HCT116 (cell line): ENCODE data around the gene DPY19L3. TPM values are rescaled to one million over a fixed set of nuclear protein-coding genes. Genes with fewer than 3 reads are reported as not detected.

Experiments
- ATAC-seq: fragments of 200-7000 bp; cut with Tn5 transposase; 2 replicates; pipeline ENCODE4 v1.9.1; 2020; ENCODE audit warnings: mild to moderate bottlenecking, moderate library complexity
- BruUV-seq: library from RNA; stranded (reverse); fragments of 400-500 nt; replicated peaks from 2 replicates; lab custom pipeline; 2021; lab: Mats Ljungman, UMichigan
- CTCF ChIA-PET: fragments of 300-600 bp; sonication (Branson Sonifier 250); formaldehyde crosslinking; loops from one replicate; lab custom pipeline; 2021; ENCODE audit warnings: antibody characterized with exemption; lab: Charles Lee
- POLR2A ChIA-PET: fragments of 300-600, 350-600 bp; sonication (Branson Sonifier 250); formaldehyde crosslinking; loops from one replicate; lab custom pipeline; 2021; ENCODE audit warnings: antibody characterized with exemption; lab: Charles Lee
- RAD21 ChIA-PET, 2 experiments: fragments of 300-600 bp; sonication (Branson Sonifier 250); formaldehyde crosslinking; loops; one replicate each; lab custom pipeline; 2023; ENCODE audit warnings: low total read pairs in 2 of 2; ENCODE audit not compliant: uncharacterized antibody in 2 of 2, unreplicated experiment in 2 of 2, low non-redundant PET in 1 of 2; lab: Charles Lee
- DNase-seq: peaks from one replicate; pipeline ENCODE4 v3.0.0-alpha.2; 2010; ENCODE audit warnings: low read depth, low spot score
- H2AFZ ChIP-seq: fragments of 200-600 bp; shearing (Covaris generic), sonication (generic); 2 replicates; pipeline ENCODE4 v1.6.1; 2017; ENCODE audit warnings: low read depth, mixed run types, mixed read lengths, antibody characterized with exemption, low read length; ENCODE audit not compliant: poor library complexity, severe bottlenecking
- H3K27ac ChIP-seq: 2 replicates; pipeline ENCODE4 v1.5.1; 2012; ENCODE audit warnings: low read depth, low read length
- H3K27me3 ChIP-seq: fragments of 200-600 bp; sonication (generic); 2 replicates; pipeline ENCODE4 v1.6.1; 2016; ENCODE audit warnings: mixed run types, low read length, mixed read lengths; ENCODE audit not compliant: insufficient read depth
- H3K36me3 ChIP-seq, 2 experiments: fragments of 200-500 bp in 1 of 2; fragments of 200-600 bp in 1 of 2; sonication (Bioruptor generic) in 1 of 2; sonication (generic) in 1 of 2; 2 replicates each; pipeline versions ENCODE4 v1.5.1 to v1.6.1; 2014 to 2016; ENCODE audit warnings: low read length in 2 of 2, inconsistent platforms in 1 of 2, mixed read lengths in 1 of 2, mixed run types in 1 of 2; ENCODE audit not compliant: insufficient read depth in 2 of 2, control insufficient read depth in 1 of 2
- H3K4me1 ChIP-seq, 2 experiments: fragments of 200-600 bp in 1 of 2; sonication (generic) in 1 of 2; 2 replicates each; pipeline versions ENCODE4 v1.5.1 to v1.6.1; 2012 to 2017; ENCODE audit warnings: low read length in 2 of 2, inconsistent platforms in 1 of 2, mild to moderate bottlenecking in 1 of 2, mixed read lengths in 1 of 2, mixed run types in 1 of 2, moderate library complexity in 1 of 2; ENCODE audit not compliant: insufficient read depth in 2 of 2, control insufficient read depth in 1 of 2
- H3K4me2 ChIP-seq: fragments of 200-600 bp; sonication (generic); 2 replicates; pipeline ENCODE4 v1.6.1; 2017; ENCODE audit warnings: mixed run types, low read length, mixed read lengths
- H3K4me3 ChIP-seq, 2 experiments: fragments of 200-600 bp in 1 of 2; sonication (generic) in 1 of 2; replicated peaks in 1 of 2; 2 replicates each; pipeline ENCODE4 v1.5.1; 2011 to 2016; ENCODE audit warnings: low read length in 2 of 2, control low read depth in 1 of 2, low read depth in 1 of 2, mild to moderate bottlenecking in 1 of 2, mixed read lengths in 1 of 2, mixed run types in 1 of 2
- H3K79me2 ChIP-seq: fragments of 200-600 bp; sonication (generic); 2 replicates; pipeline ENCODE4 v1.6.1; 2017; ENCODE audit warnings: mild to moderate bottlenecking, mixed run types, low read length, moderate library complexity, mixed read lengths; ENCODE audit not compliant: insufficient read depth
- H3K9ac ChIP-seq: fragments of 200-600 bp; sonication (generic); 2 replicates; pipeline ENCODE4 v1.6.1; 2016; ENCODE audit warnings: low read length, mixed read lengths
- H3K9me2 ChIP-seq: fragments of 200-600 bp; sonication (generic), shearing (Covaris generic); 2 replicates; pipeline ENCODE4 v1.6.1; 2017; ENCODE audit warnings: mixed run types, mild to moderate bottlenecking, moderate library complexity; ENCODE audit not compliant: insufficient read depth
- H3K9me3 ChIP-seq, 2 experiments: fragments of 200-500 bp in 1 of 2; fragments of 200-600 bp in 1 of 2; sonication (Bioruptor generic) in 1 of 2; sonication (generic) in 1 of 2; 2 replicates each; pipeline ENCODE4 v1.6.1; 2014 to 2017; ENCODE audit warnings: low read length in 2 of 2, mixed read lengths in 2 of 2, inconsistent platforms in 1 of 2, low read depth in 1 of 2, mild to moderate bottlenecking in 1 of 2, mixed run types in 1 of 2, moderate library complexity in 1 of 2; ENCODE audit not compliant: control insufficient read depth in 1 of 2, insufficient read depth in 1 of 2
- H4K20me1 ChIP-seq: fragments of 200-600 bp; sonication (generic), shearing (Covaris generic); 2 replicates; pipeline ENCODE4 v1.6.1; 2017; ENCODE audit warnings: mixed run types, mild to moderate bottlenecking, moderate library complexity; ENCODE audit not compliant: insufficient read depth
- CBX3 ChIP-seq: IDR thresholded peaks from 2 replicates; pipeline ENCODE4 v1.6.1; 2012; ENCODE audit warnings: low read depth
- EGR1 ChIP-seq: IDR thresholded peaks from 2 replicates; pipeline ENCODE4 v1.6.1; 2012; ENCODE audit warnings: low read depth
- EZH2phosphoT487 ChIP-seq: fragments of 200-600 bp; IDR thresholded peaks from 2 replicates; pipeline ENCODE4 v1.6.1; 2018; ENCODE audit warnings: antibody characterized with exemption, borderline replicate concordance
- FOSL1 ChIP-seq: IDR thresholded peaks from 2 replicates; pipeline ENCODE4 v1.6.1; 2012; ENCODE audit warnings: low read depth
- POLR2A ChIP-seq: IDR thresholded peaks from 2 replicates; pipeline ENCODE4 v1.7.0; 2011; ENCODE audit warnings: borderline replicate concordance; ENCODE audit not compliant: insufficient read depth, insufficient read length; ENCODE audit errors: extremely low read depth
- POLR2AphosphoS5 ChIP-seq: IDR thresholded peaks from 2 replicates; pipeline ENCODE4 v1.6.1; 2011; ENCODE audit warnings: mild to moderate bottlenecking, low read depth, low read length, moderate library complexity
- RAD21 ChIP-seq: IDR thresholded peaks from 2 replicates; pipeline ENCODE4 v1.6.1; 2012; ENCODE audit warnings: low read depth, mild to moderate bottlenecking
- SIN3A ChIP-seq: IDR thresholded peaks from 2 replicates; pipeline ENCODE4 v1.6.1; 2012; ENCODE audit warnings: low read depth
- SP1 ChIP-seq: IDR thresholded peaks from 2 replicates; pipeline ENCODE4 v1.6.1; 2012; ENCODE audit warnings: low read depth
- SRF ChIP-seq: IDR thresholded peaks from 2 replicates; pipeline ENCODE4 v1.6.1; 2012; ENCODE audit warnings: low read depth
- TCF7L2 ChIP-seq: IDR thresholded peaks from 2 replicates; pipeline ENCODE4 v1.7.0; 2011; ENCODE audit warnings: borderline replicate concordance, inconsistent platforms; ENCODE audit not compliant: insufficient read depth, insufficient read length; ENCODE audit errors: extremely low read depth
- intact Hi-C: fragments of 100-400 bp; cut with micrococcal nuclease; formaldehyde crosslinking; loops from 2 replicates; pipeline ENCODE4 v1.10.0; 2022
- total RNA-seq: library from RNA; stranded (reverse); gene quantifications from one replicate; pipeline ENCODE4 v1.2.1, GENCODE V29; 2021; ENCODE audit not compliant: unreplicated experiment
- TF ChIP-seq, protein P1 (sequence below): IDR thresholded peaks from 2 replicates; pipeline ENCODE4 v1.6.1; 2011; ENCODE audit warnings: mild to moderate bottlenecking, low read length, moderate library complexity; ENCODE audit not compliant: insufficient replicate concordance; ENCODE audit errors: extremely low read depth
- TF ChIP-seq, protein P2 (sequence below), 3 experiments: fragments of 200-600 bp in 1 of 3; sonication (generic) in 1 of 3; IDR thresholded peaks in 2 of 3; conservative IDR thresholded peaks in 1 of 3; 2 replicates each; pipeline ENCODE4 v1.5.1; 2012 to 2017; ENCODE audit warnings: low read depth in 2 of 3, low read length in 2 of 3, antibody characterized with exemption in 1 of 3, borderline replicate concordance in 1 of 3, control low read depth in 1 of 3, mild to moderate bottlenecking in 1 of 3, mixed read lengths in 1 of 3, mixed run types in 1 of 3, moderate library complexity in 1 of 3; ENCODE audit not compliant: insufficient read depth in 1 of 3

Gene DPY19L3
- total RNA-seq, 1 experiment from 2014 or later: 14.5 TPM

DNA sequence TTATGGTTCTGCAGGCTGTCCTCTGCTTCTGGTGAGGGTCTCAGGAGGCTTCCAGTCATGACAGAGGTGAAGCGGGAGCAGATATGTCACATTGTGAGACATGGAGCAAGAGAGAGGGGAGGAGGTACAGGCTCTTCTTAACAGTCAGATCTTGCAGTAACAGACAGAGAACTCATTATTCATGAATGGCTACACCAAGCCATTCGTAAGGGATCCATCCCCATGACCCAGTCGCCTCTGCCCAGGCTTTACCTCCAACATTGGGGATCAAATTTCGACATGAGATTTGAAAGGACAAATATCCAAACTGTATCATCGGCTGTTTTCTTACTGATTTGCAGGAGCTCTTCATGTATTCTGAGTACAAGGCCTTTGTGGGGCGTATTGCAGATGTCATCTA is 38.5 kb upstream of the DPY19L3 start:
- Histone ChIP-seq H3K36me3 (peaks cover 8 to 20% of the 10 kb centered on the region in 2 experiments), H3K27ac (no peak overlapping the region), H3K27me3 (no peaks in the 10 kb centered on the region), H3K9me3 (no peaks in the 10 kb centered on the region), H3K9me2 (no peaks in the 10 kb centered on the region), H3K4me3 (no peak overlapping the region), H3K4me2 (no peak overlapping the region), H3K9ac (no peak overlapping the region), H2AFZ (no peak overlapping the region), H3K79me2 (peaks cover 92% of the 10 kb centered on the region), H3K4me1 (peaks cover 2% of the 10 kb centered on the region in 2 experiments; a peak in 3 of 4 replicates), H4K20me1 (no peaks in the 10 kb centered on the region; the same call in 1 of the 2 replicates)
- ATAC-seq: no peak
- TF ChIP-seq EGR1 (no peak), SP1 (no peak), EZH2phosphoT487 (no peak), RAD21 (no peak)
- ChIA-PET POLR2A (no interaction called here), RAD21 (no interaction called here), CTCF (no interaction called here)
- no peak for DNase-seq
- intact Hi-C loops: no loop called here
- BruUV-seq: no TSS peak

DNA sequence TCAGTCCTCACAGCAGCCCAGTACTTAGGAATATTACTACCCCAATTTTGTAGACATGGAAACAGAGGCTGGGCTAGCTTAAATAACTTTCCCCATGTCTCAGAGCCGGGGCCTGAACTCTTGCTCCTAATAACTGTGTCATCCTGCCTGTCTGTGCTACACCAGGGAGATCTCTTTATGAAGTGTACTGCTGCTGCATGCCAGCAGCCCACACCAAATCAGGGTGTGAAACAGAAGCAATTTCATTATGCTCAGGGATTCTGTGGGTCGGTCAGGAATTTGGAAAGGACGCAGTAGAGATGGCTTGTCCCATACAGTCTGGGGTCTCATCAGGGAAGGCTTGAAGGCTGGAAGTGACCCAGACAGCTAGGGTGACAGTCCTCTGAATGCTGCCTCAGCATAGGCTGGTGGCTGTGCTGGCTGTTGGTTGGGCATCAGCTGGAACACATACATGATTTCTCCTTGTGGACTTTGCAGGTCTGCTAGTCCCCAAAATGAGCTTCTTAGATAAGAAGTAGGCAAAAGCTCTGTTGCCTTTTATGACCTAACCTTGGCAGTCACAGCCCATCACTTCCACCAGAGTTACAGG is 37.5 kb upstream of the DPY19L3 start:
- Histone ChIP-seq H3K79me2 (peaks cover 89% of the 10 kb centered on the region), H2AFZ (no peak overlapping the region), H4K20me1 (no peaks in the 10 kb centered on the region; the same call in 1 of the 2 replicates), H3K27me3 (no peaks in the 10 kb centered on the region), H3K36me3 (peaks cover 4 to 24% of the 10 kb centered on the region in 2 experiments), H3K9me2 (no peaks in the 10 kb centered on the region), H3K4me1 (peaks cover 11 to 12% of the 10 kb centered on the region in 2 experiments), H3K9me3 (no peaks in the 10 kb centered on the region), H3K27ac (no peak overlapping the region), H3K4me2 (no peak overlapping the region), H3K9ac (no peak overlapping the region), H3K4me3 (no peak overlapping the region)
- ChIA-PET RAD21 (no interaction called here), POLR2A (no interaction called here), CTCF (no interaction called here)
- no peak for ATAC-seq
- no TSS peak for BruUV-seq
- no peak for DNase-seq
- intact Hi-C loops: no loop called here
- TF ChIP-seq SIN3A (no peak), TCF7L2 (no peak), FOSL1 (no peak), CBX3 (no peak), RAD21 (no peak), POLR2AphosphoS5 (no peak), SRF (no peak), POLR2A (no peak)
- TF ChIP-seq, protein P1, sequence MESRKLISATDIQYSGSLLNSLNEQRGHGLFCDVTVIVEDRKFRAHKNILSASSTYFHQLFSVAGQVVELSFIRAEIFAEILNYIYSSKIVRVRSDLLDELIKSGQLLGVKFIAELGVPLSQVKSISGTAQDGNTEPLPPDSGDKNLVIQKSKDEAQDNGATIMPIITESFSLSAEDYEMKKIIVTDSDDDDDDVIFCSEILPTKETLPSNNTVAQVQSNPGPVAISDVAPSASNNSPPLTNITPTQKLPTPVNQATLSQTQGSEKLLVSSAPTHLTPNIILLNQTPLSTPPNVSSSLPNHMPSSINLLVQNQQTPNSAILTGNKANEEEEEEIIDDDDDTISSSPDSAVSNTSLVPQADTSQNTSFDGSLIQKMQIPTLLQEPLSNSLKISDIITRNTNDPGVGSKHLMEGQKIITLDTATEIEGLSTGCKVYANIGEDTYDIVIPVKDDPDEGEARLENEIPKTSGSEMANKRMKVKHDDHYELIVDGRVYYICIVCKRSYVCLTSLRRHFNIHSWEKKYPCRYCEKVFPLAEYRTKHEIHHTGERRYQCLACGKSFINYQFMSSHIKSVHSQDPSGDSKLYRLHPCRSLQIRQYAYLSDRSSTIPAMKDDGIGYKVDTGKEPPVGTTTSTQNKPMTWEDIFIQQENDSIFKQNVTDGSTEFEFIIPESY: no peak
- TF ChIP-seq, protein P2, sequence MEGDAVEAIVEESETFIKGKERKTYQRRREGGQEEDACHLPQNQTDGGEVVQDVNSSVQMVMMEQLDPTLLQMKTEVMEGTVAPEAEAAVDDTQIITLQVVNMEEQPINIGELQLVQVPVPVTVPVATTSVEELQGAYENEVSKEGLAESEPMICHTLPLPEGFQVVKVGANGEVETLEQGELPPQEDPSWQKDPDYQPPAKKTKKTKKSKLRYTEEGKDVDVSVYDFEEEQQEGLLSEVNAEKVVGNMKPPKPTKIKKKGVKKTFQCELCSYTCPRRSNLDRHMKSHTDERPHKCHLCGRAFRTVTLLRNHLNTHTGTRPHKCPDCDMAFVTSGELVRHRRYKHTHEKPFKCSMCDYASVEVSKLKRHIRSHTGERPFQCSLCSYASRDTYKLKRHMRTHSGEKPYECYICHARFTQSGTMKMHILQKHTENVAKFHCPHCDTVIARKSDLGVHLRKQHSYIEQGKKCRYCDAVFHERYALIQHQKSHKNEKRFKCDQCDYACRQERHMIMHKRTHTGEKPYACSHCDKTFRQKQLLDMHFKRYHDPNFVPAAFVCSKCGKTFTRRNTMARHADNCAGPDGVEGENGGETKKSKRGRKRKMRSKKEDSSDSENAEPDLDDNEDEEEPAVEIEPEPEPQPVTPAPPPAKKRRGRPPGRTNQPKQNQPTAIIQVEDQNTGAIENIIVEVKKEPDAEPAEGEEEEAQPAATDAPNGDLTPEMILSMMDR (IDR thresholded peaks at IDR 0.05 in 2 of 3, conservative IDR thresholded peaks at IDR 0.05 in 1 of 3; ENCODE audit: borderline replicate concordance in 1 of 3, insufficient read depth in 1 of 3, low read depth in 2 of 3, low read length in 2 of 3): no peak
